Astrocyte (in vitro differentiated cells and primary cell): ENCODE data around the gene METTL9. TPM values are rescaled to one million over a fixed set of nuclear protein-coding genes. Genes with fewer than 3 reads are reported as not detected.

ENCODE experiments used
- DNase-seq: peaks from one replicate; pipeline ENCODE4 v3.0.0-alpha.2; 2010; ENCODE audit warnings: low read depth
- FAIRE-seq: peaks from 2 replicates; lab custom pipeline; 2011; peaks lifted over from hg19 to GRCh38; lab: Jason Lieb, UNC
- H2AFZ ChIP-seq: 2 replicates; pipeline ENCODE4 v1.6.0; 2012; ENCODE audit warnings: low read depth, low read length, inconsistent platforms
- H3K27ac ChIP-seq: 2 replicates; pipeline ENCODE4 v1.5.1; 2011; ENCODE audit warnings: low read depth, low read length, inconsistent platforms
- H3K27me3 ChIP-seq: 2 replicates; pipeline ENCODE4 v1.6.0; 2011; ENCODE audit warnings: low read length, inconsistent platforms; ENCODE audit not compliant: insufficient read depth
- H3K36me3 ChIP-seq: 2 replicates; pipeline ENCODE4 v1.5.1; 2011; ENCODE audit warnings: low read length, inconsistent platforms; ENCODE audit not compliant: insufficient read depth
- H3K4me1 ChIP-seq: 2 replicates; pipeline ENCODE4 v1.5.1; 2011; ENCODE audit warnings: low read length, inconsistent platforms; ENCODE audit not compliant: insufficient read depth
- H3K4me2 ChIP-seq: 2 replicates; pipeline ENCODE4 v1.6.0; 2012; ENCODE audit warnings: low read length, inconsistent platforms
- H3K4me3 ChIP-seq: 2 replicates; pipeline ENCODE4 v1.5.1; 2011; ENCODE audit warnings: low read depth, mild to moderate bottlenecking, low read length, inconsistent platforms; ENCODE audit not compliant: insufficient read depth
- H3K79me2 ChIP-seq: 2 replicates; pipeline ENCODE4 v1.6.0; 2012; ENCODE audit warnings: mild to moderate bottlenecking, low read length, inconsistent platforms; ENCODE audit not compliant: insufficient read depth
- H3K9ac ChIP-seq: 2 replicates; pipeline ENCODE4 v1.6.0; 2012; ENCODE audit warnings: mild to moderate bottlenecking, low read length, inconsistent platforms
- H3K9me3 ChIP-seq: 2 replicates; pipeline ENCODE4 v1.5.1; 2012; ENCODE audit warnings: low read depth, mild to moderate bottlenecking, low read length, inconsistent platforms; ENCODE audit not compliant: insufficient read depth
- H4K20me1 ChIP-seq: 2 replicates; pipeline ENCODE4 v1.6.0; 2012; ENCODE audit warnings: low read length, inconsistent platforms; ENCODE audit not compliant: insufficient read depth
- H3K27ac Mint-ChIP-seq: one replicate; pipeline ENCODE4 v1.8.0; 2021; ENCODE audit warnings: mild to moderate bottlenecking, mixed read lengths; ENCODE audit not compliant: unreplicated experiment
- H3K27me3 Mint-ChIP-seq: one replicate; pipeline ENCODE4 v1.8.0; 2021; ENCODE audit warnings: low read depth, mixed read lengths; ENCODE audit not compliant: unreplicated experiment
- H3K36me3 Mint-ChIP-seq: one replicate; pipeline ENCODE4 v1.8.0; 2021; ENCODE audit warnings: low read depth, mixed read lengths; ENCODE audit not compliant: unreplicated experiment
- H3K4me1 Mint-ChIP-seq: one replicate; pipeline ENCODE4 v1.8.0; 2021; ENCODE audit warnings: low read depth, mixed read lengths; ENCODE audit not compliant: unreplicated experiment
- H3K4me3 Mint-ChIP-seq: one replicate; pipeline ENCODE4 v1.8.0; 2021; ENCODE audit warnings: mild to moderate bottlenecking, moderate library complexity, mixed read lengths; ENCODE audit not compliant: unreplicated experiment
- H3K9me3 Mint-ChIP-seq: one replicate; pipeline ENCODE4 v1.8.0; 2021; ENCODE audit warnings: mild to moderate bottlenecking, mixed read lengths; ENCODE audit not compliant: unreplicated experiment
- EZH2 ChIP-seq: IDR thresholded peaks from 2 replicates; pipeline ENCODE4 v1.6.1; 2012; ENCODE audit warnings: mild to moderate bottlenecking, low read length, inconsistent platforms; ENCODE audit not compliant: insufficient read depth
- total RNA-seq: library from RNA; stranded (reverse); gene quantifications from 2 replicates; pipeline ENCODE4 v1.2.1, GENCODE V29; 2021
- TF ChIP-seq, protein P1 (sequence below): IDR thresholded peaks from 2 replicates; pipeline ENCODE4 v1.5.1; 2011; ENCODE audit warnings: low read depth, mild to moderate bottlenecking, inconsistent platforms, low read length, moderate library complexity; ENCODE audit not compliant: insufficient read depth

The METTL9 gene
- total RNA-seq, 1 donor from 2014 or later = 88.1 TPM

DNA sequence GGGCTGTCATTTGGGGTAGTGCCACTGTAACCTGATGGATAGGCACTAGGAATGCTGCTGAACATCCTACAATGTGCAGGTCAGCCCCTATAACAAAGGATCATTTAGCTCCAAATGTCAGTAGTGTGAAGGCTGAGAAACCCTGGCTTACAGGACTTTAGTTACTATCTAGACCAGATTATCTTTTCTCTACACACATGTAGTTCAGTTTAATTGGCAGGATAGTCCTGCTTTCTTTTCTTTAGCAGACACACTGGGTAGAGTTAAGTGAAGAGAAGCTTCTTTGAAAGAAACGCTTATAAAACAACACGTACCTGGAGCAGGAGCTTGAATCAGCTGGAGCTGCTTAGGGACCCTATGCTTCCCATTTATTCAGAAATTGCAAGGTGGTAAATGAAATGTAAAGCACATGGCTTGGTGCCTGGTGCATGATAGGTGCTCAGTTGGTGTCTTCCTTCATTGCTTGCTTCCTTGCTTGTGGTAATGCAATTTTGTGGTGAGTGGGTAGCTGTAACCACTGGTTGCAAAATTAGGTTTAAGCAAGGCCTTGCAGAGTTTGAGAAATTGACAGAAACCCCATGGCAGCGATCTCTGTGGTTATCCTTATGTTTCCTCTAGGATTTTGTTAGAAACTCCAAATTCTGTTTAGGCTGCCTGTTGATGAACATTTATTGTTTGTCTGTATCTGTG is 9.4 kb downstream of the METTL9 start:
- H3K36me3 ChIP-seq = no peaks in the 10 kb centered on the region
- H3K9ac ChIP-seq = no peak overlapping the region
- no peak overlapping the region for H3K4me3 ChIP-seq
- no peaks in the 10 kb centered on the region for H3K36me3 Mint-ChIP-seq
- H3K27me3 Mint-ChIP-seq = no peaks in the 10 kb centered on the region
- H3K9me3 Mint-ChIP-seq = no peaks in the 10 kb centered on the region
- peaks cover 3% of the 10 kb centered on the region for H3K4me1 ChIP-seq
- peaks cover 100% of the 10 kb centered on the region for H3K79me2 ChIP-seq
- no peak overlapping the region for H3K27ac Mint-ChIP-seq
- no peak for DNase-seq
- H3K27me3 ChIP-seq = no peaks in the 10 kb centered on the region
- no peak overlapping the region for H3K4me2 ChIP-seq
- H3K9me3 ChIP-seq = no peaks in the 10 kb centered on the region
- FAIRE-seq = no peak
- peaks cover 90% of the 10 kb centered on the region for H4K20me1 ChIP-seq
- H3K27ac ChIP-seq = no peak overlapping the region
- H3K4me3 Mint-ChIP-seq = no peak overlapping the region
- peaks cover 27% of the 10 kb centered on the region for H3K4me1 Mint-ChIP-seq
- no peak overlapping the region for H2AFZ ChIP-seq
- no peak for TF ChIP-seq EZH2
- TF ChIP-seq, protein P1, sequence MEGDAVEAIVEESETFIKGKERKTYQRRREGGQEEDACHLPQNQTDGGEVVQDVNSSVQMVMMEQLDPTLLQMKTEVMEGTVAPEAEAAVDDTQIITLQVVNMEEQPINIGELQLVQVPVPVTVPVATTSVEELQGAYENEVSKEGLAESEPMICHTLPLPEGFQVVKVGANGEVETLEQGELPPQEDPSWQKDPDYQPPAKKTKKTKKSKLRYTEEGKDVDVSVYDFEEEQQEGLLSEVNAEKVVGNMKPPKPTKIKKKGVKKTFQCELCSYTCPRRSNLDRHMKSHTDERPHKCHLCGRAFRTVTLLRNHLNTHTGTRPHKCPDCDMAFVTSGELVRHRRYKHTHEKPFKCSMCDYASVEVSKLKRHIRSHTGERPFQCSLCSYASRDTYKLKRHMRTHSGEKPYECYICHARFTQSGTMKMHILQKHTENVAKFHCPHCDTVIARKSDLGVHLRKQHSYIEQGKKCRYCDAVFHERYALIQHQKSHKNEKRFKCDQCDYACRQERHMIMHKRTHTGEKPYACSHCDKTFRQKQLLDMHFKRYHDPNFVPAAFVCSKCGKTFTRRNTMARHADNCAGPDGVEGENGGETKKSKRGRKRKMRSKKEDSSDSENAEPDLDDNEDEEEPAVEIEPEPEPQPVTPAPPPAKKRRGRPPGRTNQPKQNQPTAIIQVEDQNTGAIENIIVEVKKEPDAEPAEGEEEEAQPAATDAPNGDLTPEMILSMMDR = no peak

DNA sequence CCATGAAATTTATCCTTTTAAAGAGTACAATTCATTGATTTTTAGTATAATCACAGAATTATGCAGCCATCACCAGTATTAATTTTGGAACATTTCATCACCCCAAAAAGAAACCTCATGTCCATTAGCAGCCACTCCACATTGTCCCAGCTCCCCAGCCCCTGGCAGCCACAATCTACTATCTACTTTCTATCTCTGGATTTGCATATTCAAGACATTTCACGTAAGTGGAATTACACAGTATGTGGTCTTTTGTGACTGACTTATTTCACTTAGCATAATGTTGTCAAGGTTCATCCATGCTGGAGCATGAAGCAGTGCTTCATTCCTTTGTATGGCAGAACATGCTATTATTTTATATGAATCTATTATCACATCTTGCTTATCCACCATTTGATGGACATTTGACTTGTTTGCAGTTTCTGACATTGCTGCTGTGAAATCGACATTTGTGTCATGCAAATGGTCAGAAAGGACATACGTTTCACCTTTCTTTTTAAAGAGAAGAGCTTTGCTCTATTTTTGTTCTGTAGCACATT is 10.7 kb downstream of the METTL9 start:
- no peaks in the 10 kb centered on the region for H3K27me3 Mint-ChIP-seq
- H4K20me1 ChIP-seq = peaks cover 90% of the 10 kb centered on the region
- H3K4me1 ChIP-seq = no peaks in the 10 kb centered on the region
- no peak overlapping the region for H3K9ac ChIP-seq
- FAIRE-seq (no peak), DNase-seq (no peak)
- no peak overlapping the region for H3K27ac ChIP-seq
- H3K36me3 Mint-ChIP-seq = no peaks in the 10 kb centered on the region
- no peaks in the 10 kb centered on the region for H3K9me3 Mint-ChIP-seq
- no peaks in the 10 kb centered on the region for H3K27me3 ChIP-seq
- no peak overlapping the region for H3K4me2 ChIP-seq
- no peak overlapping the region for H3K4me3 ChIP-seq
- peaks cover 27% of the 10 kb centered on the region for H3K4me1 Mint-ChIP-seq
- no peak overlapping the region for H3K27ac Mint-ChIP-seq
- H2AFZ ChIP-seq = no peak overlapping the region
- TF ChIP-seq EZH2 = no peak
- TF ChIP-seq, protein P1 = no peak
- H3K9me3 ChIP-seq = no peaks in the 10 kb centered on the region
- H3K4me3 Mint-ChIP-seq = no peak overlapping the region
- peaks cover 100% of the 10 kb centered on the region for H3K79me2 ChIP-seq
- peaks cover 3% of the 10 kb centered on the region for H3K36me3 ChIP-seq

DNA sequence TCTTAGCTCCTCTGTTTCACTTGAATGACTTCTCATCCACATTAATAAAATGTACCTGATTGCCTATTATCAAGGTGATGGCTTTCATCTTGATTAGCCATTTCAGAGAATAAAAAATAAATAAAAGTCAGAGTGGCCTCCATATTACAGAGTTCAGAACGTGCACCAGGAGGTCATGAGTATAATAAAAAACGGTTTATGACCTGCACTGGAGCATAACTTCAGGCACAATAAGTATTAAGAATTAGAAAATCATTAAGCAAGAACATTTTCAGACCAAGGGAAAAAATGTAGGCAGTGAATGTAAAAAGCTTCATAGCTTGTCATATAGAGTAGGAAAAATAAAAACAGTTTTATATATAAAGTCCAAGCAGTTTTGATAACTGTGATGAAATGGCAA is 11.4 kb downstream of the METTL9 start:
- peak overlapping the region; percentile 42 for H3K27ac Mint-ChIP-seq
- H3K27me3 Mint-ChIP-seq = no peaks in the 10 kb centered on the region
- Histone ChIP-seq H3K36me3 (peaks cover 3% of the 10 kb centered on the region), H4K20me1 (peaks cover 89% of the 10 kb centered on the region), H3K4me3 (no peak overlapping the region), H3K27ac (no peak overlapping the region), H3K9ac (no peak overlapping the region), H3K9me3 (no peaks in the 10 kb centered on the region), H2AFZ (no peak overlapping the region), H3K4me2 (no peak overlapping the region), H3K27me3 (no peaks in the 10 kb centered on the region), H3K79me2 (peaks cover 100% of the 10 kb centered on the region), H3K4me1 (no peaks in the 10 kb centered on the region)
- no peak for FAIRE-seq
- H3K4me1 Mint-ChIP-seq = peaks cover 27% of the 10 kb centered on the region
- H3K4me3 Mint-ChIP-seq = no peak overlapping the region
- DNase-seq = no peak
- TF ChIP-seq, protein P1 = no peak
- TF ChIP-seq EZH2 = no peak
- no peaks in the 10 kb centered on the region for H3K36me3 Mint-ChIP-seq
- H3K9me3 Mint-ChIP-seq = no peaks in the 10 kb centered on the region
